ENCODE data around the gene CAPN9.
"Not testable (repeated sequence)": the region's sequence is repeated elsewhere in the genome, so short reads cannot be mapped to it uniquely, and the experiment has no call there.

DNA sequence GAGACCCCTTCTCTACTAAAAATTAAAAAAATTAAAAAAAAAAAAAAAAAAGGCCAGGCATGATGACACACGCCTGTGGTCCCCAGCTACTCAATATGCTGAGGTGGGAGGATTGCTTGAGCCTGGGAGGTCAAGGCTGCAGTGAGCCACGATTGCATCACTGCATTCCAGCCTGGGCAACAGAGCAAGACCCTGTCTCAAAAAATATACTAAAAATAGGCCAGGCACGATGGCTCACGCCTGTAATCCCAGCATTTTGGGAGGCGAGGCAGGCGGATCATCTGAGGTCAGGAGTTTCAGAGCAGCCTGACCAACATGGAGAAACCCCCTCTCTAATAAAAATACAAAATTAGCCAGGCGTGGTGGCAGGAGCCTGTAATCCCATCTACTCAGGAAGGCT lies 98.0 kb downstream of the CAPN9 start:
- TF ChIP-seq POLR2AphosphoS5 (IDR thresholded peaks at IDR 0.05; ENCODE audit: borderline replicate concordance, low read depth, low read length); EZH2 (IDR thresholded peaks at IDR 0.05); FOXP2 (optimal IDR thresholded peaks at IDR 0.05; ENCODE audit: control extremely low read depth, extremely low read length, insufficient read depth): not testable (repeated sequence)

Measured in SK-N-MC (cell line).